H1 (cell line): ENCODE measurements around the gene LYVE1. TPM values are rescaled to one million over a fixed set of nuclear protein-coding genes. Genes with fewer than 3 reads are reported as not detected.

Source experiments
- NRF1 ChIP-seq: IDR thresholded peaks from 2 replicates; pipeline ENCODE4 v1.6.1; 2011; ENCODE audit warnings: mild to moderate bottlenecking, low read depth, low read length, improper control_type of control experiment
- polyA plus RNA-seq, 7 experiments: library from polyadenylated mRNA; depleted of rRNA in 3 of 7; stranded (reverse) in 5 of 7; unstranded in 2 of 7; fragments of >200 nt in 5 of 7; fragments of 200-250 nt in 2 of 7; gene quantifications; 1 replicate in 5 of 7; 2 replicates in 1 of 7; 4 replicates in 1 of 7; pipeline versions ENCODE4 v1.2.1 to v1.2.3, GENCODE V29; 2011 to 2013; ENCODE audit warnings: missing spikeins in 2 of 7, mixed read lengths in 2 of 7
- total RNA-seq: library from RNA; stranded (reverse); fragmentation: NEBNext Ultra II Directional; extraction: Animal tissue kit (Norgen Biotek cat#: 25700); gene quantifications from 2 replicates; pipeline ENCODE4 v1.2.1, GENCODE V29; 2021

Gene LYVE1
- total and polyA plus RNA-seq, 2 of the 8 experiments (the other 6 are each of a cell fraction or from before 2014, with no cell fraction given) = 0.09 TPM; not detected in 1

- TF ChIP-seq NRF1 = no peak
These were observed 36.3 kb upstream of the LYVE1 start (continued) for GRCh38 chr11:10604798-10605197.
